ENCODE measurements around the gene ERC2. TPM values are rescaled to one million over a fixed set of nuclear protein-coding genes. Genes with fewer than 3 reads are reported as not detected.

Gene ERC2
- total and polyA plus RNA-seq, 2 donors (not counting 1 experiment from before 2014, with no cell fraction given), result 0.14 to 0.17 TPM

- Histone ChIP-seq H2AFZ (ENCODE audit: low read length) (no peak overlapping the region), H3K4me3 (replicated peaks in 1 of 4; ENCODE audit: control extremely low read depth in 1 of 4, insufficient read depth in 1 of 4, low read depth in 3 of 4, low read length in 4 of 4) (no peak overlapping the region), H3K27ac (ENCODE audit: insufficient read depth, low read length) (no peak overlapping the region), H3K9me3 (ENCODE audit: control insufficient read depth, insufficient read depth, low read depth, low read length) (no peaks in the 10 kb centered on the region), H3K9ac (ENCODE audit: insufficient read depth, low read length) (no peak overlapping the region), H3K4me2 (ENCODE audit: extremely low read depth, insufficient read depth, low read length) (no peak overlapping the region), H4K20me1 (ENCODE audit: control insufficient read depth, extremely low read depth, insufficient read depth, low read length) (no peaks in the 10 kb centered on the region), H3K36me3 (ENCODE audit: control insufficient read depth, insufficient read depth, low read length) (no peaks in the 10 kb centered on the region), H3K79me2 (ENCODE audit: control insufficient read depth, insufficient read depth, low read length) (no peaks in the 10 kb centered on the region), H3K4me1 (ENCODE audit: control insufficient read depth, extremely low read depth, insufficient read depth, low read length) (no peaks in the 10 kb centered on the region), H3K27me3 (ENCODE audit: control insufficient read depth, insufficient read depth, low read length) (no peaks in the 10 kb centered on the region)
- TF ChIP-seq, protein P1, sequence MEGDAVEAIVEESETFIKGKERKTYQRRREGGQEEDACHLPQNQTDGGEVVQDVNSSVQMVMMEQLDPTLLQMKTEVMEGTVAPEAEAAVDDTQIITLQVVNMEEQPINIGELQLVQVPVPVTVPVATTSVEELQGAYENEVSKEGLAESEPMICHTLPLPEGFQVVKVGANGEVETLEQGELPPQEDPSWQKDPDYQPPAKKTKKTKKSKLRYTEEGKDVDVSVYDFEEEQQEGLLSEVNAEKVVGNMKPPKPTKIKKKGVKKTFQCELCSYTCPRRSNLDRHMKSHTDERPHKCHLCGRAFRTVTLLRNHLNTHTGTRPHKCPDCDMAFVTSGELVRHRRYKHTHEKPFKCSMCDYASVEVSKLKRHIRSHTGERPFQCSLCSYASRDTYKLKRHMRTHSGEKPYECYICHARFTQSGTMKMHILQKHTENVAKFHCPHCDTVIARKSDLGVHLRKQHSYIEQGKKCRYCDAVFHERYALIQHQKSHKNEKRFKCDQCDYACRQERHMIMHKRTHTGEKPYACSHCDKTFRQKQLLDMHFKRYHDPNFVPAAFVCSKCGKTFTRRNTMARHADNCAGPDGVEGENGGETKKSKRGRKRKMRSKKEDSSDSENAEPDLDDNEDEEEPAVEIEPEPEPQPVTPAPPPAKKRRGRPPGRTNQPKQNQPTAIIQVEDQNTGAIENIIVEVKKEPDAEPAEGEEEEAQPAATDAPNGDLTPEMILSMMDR (conservative IDR thresholded peaks at IDR 0.05 in 1 of 2, IDR thresholded peaks at IDR 0.05 in 1 of 2; ENCODE audit: low read depth in 1 of 2, low read length in 2 of 2), result no peak
- no peak for TF ChIP-seq EZH2 (IDR thresholded peaks at IDR 0.05; ENCODE audit: low read length, missing control alignments)
- peak in 1 of 2 donors; percentile 99 for DNase-seq (ENCODE audit: low read depth in 2 of 2)
Observed at GRCh38 chr3:56291244-56291680, 177.0 kb downstream of the ERC2 start.

GRCh38 chr3:56290374-56290773 is 177.9 kb downstream of the ERC2 start:
- H3K4me2 ChIP-seq (ENCODE audit: extremely low read depth, insufficient read depth, low read length), result no peak overlapping the region

GRCh38 chr3:56288258-56288657 is 180.0 kb downstream of the ERC2 start:
- no peak for DNase-seq (ENCODE audit: low read depth in 2 of 2)
- no peak for TF ChIP-seq EZH2 (IDR thresholded peaks at IDR 0.05; ENCODE audit: low read length, missing control alignments)
- TF ChIP-seq, protein P1 (conservative IDR thresholded peaks at IDR 0.05 in 1 of 2, IDR thresholded peaks at IDR 0.05 in 1 of 2; ENCODE audit: low read depth in 1 of 2, low read length in 2 of 2), result no peak
- H4K20me1 ChIP-seq (ENCODE audit: control insufficient read depth, extremely low read depth, insufficient read depth, low read length), result no peaks in the 10 kb centered on the region
- H3K9ac ChIP-seq (ENCODE audit: insufficient read depth, low read length), result no peak overlapping the region
- H3K9me3 ChIP-seq (ENCODE audit: control insufficient read depth, insufficient read depth, low read depth, low read length), result no peaks in the 10 kb centered on the region
- no peak overlapping the region for H3K4me2 ChIP-seq (ENCODE audit: extremely low read depth, insufficient read depth, low read length)
- no peaks in the 10 kb centered on the region for H3K27me3 ChIP-seq (ENCODE audit: control insufficient read depth, insufficient read depth, low read length)
- H3K4me3 ChIP-seq (replicated peaks in 1 of 4; ENCODE audit: control extremely low read depth in 1 of 4, insufficient read depth in 1 of 4, low read depth in 3 of 4, low read length in 4 of 4), result no peak overlapping the region
- H3K36me3 ChIP-seq (ENCODE audit: control insufficient read depth, insufficient read depth, low read length), result no peaks in the 10 kb centered on the region
- H3K4me1 ChIP-seq (ENCODE audit: control insufficient read depth, extremely low read depth, insufficient read depth, low read length), result no peaks in the 10 kb centered on the region
- no peak overlapping the region for H2AFZ ChIP-seq (ENCODE audit: low read length)
- H3K79me2 ChIP-seq (ENCODE audit: control insufficient read depth, insufficient read depth, low read length), result no peaks in the 10 kb centered on the region
- no peak overlapping the region for H3K27ac ChIP-seq (ENCODE audit: insufficient read depth, low read length)

More at GRCh38 chr3:56290374-56290773, 177.9 kb downstream of the ERC2 start:
- TF ChIP-seq, protein P1 (conservative IDR thresholded peaks at IDR 0.05 in 1 of 2, IDR thresholded peaks at IDR 0.05 in 1 of 2; ENCODE audit: low read depth in 1 of 2, low read length in 2 of 2), result no peak
- no peak for TF ChIP-seq EZH2 (IDR thresholded peaks at IDR 0.05; ENCODE audit: low read length, missing control alignments)
- H2AFZ ChIP-seq (ENCODE audit: low read length), result no peak overlapping the region
- no peak overlapping the region for H3K9ac ChIP-seq (ENCODE audit: insufficient read depth, low read length)
- DNase-seq (ENCODE audit: low read depth in 2 of 2), result no peak
- no peaks in the 10 kb centered on the region for H4K20me1 ChIP-seq (ENCODE audit: control insufficient read depth, extremely low read depth, insufficient read depth, low read length)
- H3K4me1 ChIP-seq (ENCODE audit: control insufficient read depth, extremely low read depth, insufficient read depth, low read length), result no peaks in the 10 kb centered on the region
- no peaks in the 10 kb centered on the region for H3K36me3 ChIP-seq (ENCODE audit: control insufficient read depth, insufficient read depth, low read length)
- H3K79me2 ChIP-seq (ENCODE audit: control insufficient read depth, insufficient read depth, low read length), result no peaks in the 10 kb centered on the region
- no peaks in the 10 kb centered on the region for H3K9me3 ChIP-seq (ENCODE audit: control insufficient read depth, insufficient read depth, low read depth, low read length)
- no peaks in the 10 kb centered on the region for H3K27me3 ChIP-seq (ENCODE audit: control insufficient read depth, insufficient read depth, low read length)
- H3K4me3 ChIP-seq (replicated peaks in 1 of 4; ENCODE audit: control extremely low read depth in 1 of 4, insufficient read depth in 1 of 4, low read depth in 3 of 4, low read length in 4 of 4), result no peak overlapping the region
- H3K27ac ChIP-seq (ENCODE audit: insufficient read depth, low read length), result no peak overlapping the region

All from fibroblast of lung (primary cell).